WTC11 (cell line): Measurements from ENCODE around the gene NECTIN1. TPM values are rescaled to one million over a fixed set of nuclear protein-coding genes. Genes with fewer than 3 reads are reported as not detected.

Experiments
- ATAC-seq: fragments of 200-7000 bp; cut with Tn5 transposase; 2 replicates; pipeline ENCODE4 v1.10.0; 2021; ENCODE audit warnings: mild to moderate bottlenecking, moderate library complexity
- CTCF ChIA-PET: fragments of 300-600 bp; sonication (Branson Sonifier 250); formaldehyde crosslinking; loops from one replicate; lab custom pipeline; 2021; ENCODE audit warnings: antibody characterized with exemption; lab: Charles Lee
- POLR2A ChIA-PET: fragments of 350-600 bp; sonication (Branson Sonifier 250); formaldehyde crosslinking; loops from one replicate; lab custom pipeline; 2021; ENCODE audit warnings: antibody characterized with exemption; lab: Charles Lee
- DNase-seq: peaks from one replicate; pipeline ENCODE4 v3.0.0; 2021; ENCODE audit warnings: low spot score
- H3K27ac Mint-ChIP-seq: 2 replicates; pipeline ENCODE4 v1.8.0; 2021; ENCODE audit warnings: mixed read lengths
- H3K27me3 Mint-ChIP-seq: 2 replicates; pipeline ENCODE4 v1.8.0; 2021; ENCODE audit warnings: low read depth, mild to moderate bottlenecking, moderate library complexity, mixed read lengths
- H3K36me3 Mint-ChIP-seq: 2 replicates; pipeline ENCODE4 v1.8.0; 2021; ENCODE audit warnings: mixed read lengths
- H3K4me1 Mint-ChIP-seq: 2 replicates; pipeline ENCODE4 v1.8.0; 2022; ENCODE audit warnings: mixed read lengths
- H3K4me3 Mint-ChIP-seq: 2 replicates; pipeline ENCODE4 v1.8.0; 2021; ENCODE audit warnings: mild to moderate bottlenecking, moderate library complexity, mixed read lengths
- H3K9me3 Mint-ChIP-seq: 2 replicates; pipeline ENCODE4 v1.8.0; 2021; ENCODE audit warnings: mixed read lengths
- AFF4 ChIP-seq: sonication (generic); formaldehyde crosslinking; IDR thresholded peaks from 2 replicates; pipeline ENCODE4 v1.8.1; 2023; ENCODE audit warnings: mild to moderate bottlenecking, missing genetic modification reagents, borderline replicate concordance
- ESRRA ChIP-seq: sonication (generic); formaldehyde crosslinking; IDR thresholded peaks from 2 replicates; pipeline ENCODE4 v1.8.1; 2022; ENCODE audit warnings: mild to moderate bottlenecking, missing genetic modification reagents, borderline replicate concordance
- FOXP1 ChIP-seq: sonication (generic); formaldehyde crosslinking; IDR thresholded peaks from 2 replicates; pipeline ENCODE4 v1.8.0; 2022; ENCODE audit warnings: missing genetic modification reagents, mild to moderate bottlenecking, moderate library complexity, borderline replicate concordance
- HMGA2 ChIP-seq: fragments of 250-450 bp; sonication (Bioruptor Pico); IDR thresholded peaks from 2 replicates; pipeline ENCODE4 v1.4.0; 2021; ENCODE audit warnings: mild to moderate bottlenecking, moderate library complexity
- MXD4 ChIP-seq: fragments of 250-450 bp; sonication (Bioruptor Pico); IDR thresholded peaks from 2 replicates; pipeline ENCODE4 v1.8.0; 2021; ENCODE audit warnings: mild to moderate bottlenecking, moderate library complexity, borderline replicate concordance
- MYBL2 ChIP-seq: sonication (generic); formaldehyde crosslinking; IDR thresholded peaks from 2 replicates; pipeline ENCODE4 v1.8.1; 2023; ENCODE audit warnings: mild to moderate bottlenecking, moderate library complexity, missing genetic modification reagents
- NR2C2 ChIP-seq: sonication (generic); formaldehyde crosslinking; IDR thresholded peaks from 2 replicates; pipeline ENCODE4 v1.8.0; 2022; ENCODE audit warnings: mild to moderate bottlenecking, missing genetic modification reagents
- OVOL2 ChIP-seq: fragments of 250-450 bp; sonication (Bioruptor Pico); IDR thresholded peaks from 2 replicates; pipeline ENCODE4 v1.9.0; 2021; ENCODE audit warnings: mild to moderate bottlenecking, borderline replicate concordance
- PRRX2 ChIP-seq: fragments of 250-450 bp; sonication (Bioruptor Pico); IDR thresholded peaks from 2 replicates; pipeline ENCODE4 v1.8.0; 2021; ENCODE audit warnings: mild to moderate bottlenecking
- SMAD3 ChIP-seq: sonication (generic); formaldehyde crosslinking; IDR thresholded peaks from 2 replicates; pipeline ENCODE4 v1.8.0; 2022; ENCODE audit warnings: missing genetic modification reagents, mild to moderate bottlenecking, borderline replicate concordance
- SOX15 ChIP-seq: fragments of 250-450 bp; sonication (Bioruptor Pico); IDR thresholded peaks from 2 replicates; pipeline ENCODE4 v1.9.0; 2021; ENCODE audit warnings: mild to moderate bottlenecking
- TCF7 ChIP-seq: sonication (generic); formaldehyde crosslinking; IDR thresholded peaks from 2 replicates; pipeline ENCODE4 v1.8.0; 2022; ENCODE audit warnings: mild to moderate bottlenecking, low read depth, missing genetic modification reagents, moderate library complexity
- TEAD4 ChIP-seq: sonication (generic); formaldehyde crosslinking; IDR thresholded peaks from 2 replicates; pipeline ENCODE4 v1.8.0; 2022; ENCODE audit warnings: mild to moderate bottlenecking, missing genetic modification reagents
- TP53 ChIP-seq: sonication (generic); formaldehyde crosslinking; IDR thresholded peaks from 2 replicates; pipeline ENCODE4 v1.8.1; 2023; ENCODE audit warnings: mild to moderate bottlenecking, missing genetic modification reagents
- ZBTB43 ChIP-seq: sonication (generic); formaldehyde crosslinking; IDR thresholded peaks from 2 replicates; pipeline ENCODE4 v1.8.1; 2023; ENCODE audit warnings: mild to moderate bottlenecking, missing genetic modification reagents
- ZNF121 ChIP-seq: sonication (generic); formaldehyde crosslinking; IDR thresholded peaks from 2 replicates; pipeline ENCODE4 v1.8.0; 2023; ENCODE audit warnings: missing genetic modification reagents
- ZNF138 ChIP-seq: sonication (generic); formaldehyde crosslinking; conservative IDR thresholded peaks from 2 replicates; pipeline ENCODE4 v1.8.1; 2022; ENCODE audit warnings: mild to moderate bottlenecking, moderate library complexity, missing genetic modification reagents
- ZNF317 ChIP-seq: sonication (generic); formaldehyde crosslinking; IDR thresholded peaks from 2 replicates; pipeline ENCODE4 v1.8.1; 2023; ENCODE audit warnings: low read depth, mild to moderate bottlenecking, moderate library complexity, missing genetic modification reagents, borderline replicate concordance
- ZNF425 ChIP-seq: fragments of 250-450 bp; sonication (Bioruptor Pico); conservative IDR thresholded peaks from 2 replicates; pipeline ENCODE4 v1.9.0; 2021; ENCODE audit warnings: mild to moderate bottlenecking
- total RNA-seq: library from RNA; stranded (reverse); gene quantifications from 3 replicates; pipeline ENCODE4 v1.2.3, GENCODE V29; 2021
- TF ChIP-seq, protein P1 (sequence below): fragments of 250-450 bp; sonication (Bioruptor Pico); IDR thresholded peaks from 2 replicates; pipeline ENCODE4 v2.1.2; 2022; ENCODE audit warnings: mild to moderate bottlenecking, moderate library complexity
- TF ChIP-seq, protein P2 (sequence below): sonication (generic); formaldehyde crosslinking; IDR thresholded peaks from 2 replicates; pipeline ENCODE4 v1.8.1; 2022; ENCODE audit warnings: missing genetic modification reagents, borderline replicate concordance

The NECTIN1 gene
- total RNA-seq, 1 experiment from 2014 or later: 86.2 TPM

DNA sequence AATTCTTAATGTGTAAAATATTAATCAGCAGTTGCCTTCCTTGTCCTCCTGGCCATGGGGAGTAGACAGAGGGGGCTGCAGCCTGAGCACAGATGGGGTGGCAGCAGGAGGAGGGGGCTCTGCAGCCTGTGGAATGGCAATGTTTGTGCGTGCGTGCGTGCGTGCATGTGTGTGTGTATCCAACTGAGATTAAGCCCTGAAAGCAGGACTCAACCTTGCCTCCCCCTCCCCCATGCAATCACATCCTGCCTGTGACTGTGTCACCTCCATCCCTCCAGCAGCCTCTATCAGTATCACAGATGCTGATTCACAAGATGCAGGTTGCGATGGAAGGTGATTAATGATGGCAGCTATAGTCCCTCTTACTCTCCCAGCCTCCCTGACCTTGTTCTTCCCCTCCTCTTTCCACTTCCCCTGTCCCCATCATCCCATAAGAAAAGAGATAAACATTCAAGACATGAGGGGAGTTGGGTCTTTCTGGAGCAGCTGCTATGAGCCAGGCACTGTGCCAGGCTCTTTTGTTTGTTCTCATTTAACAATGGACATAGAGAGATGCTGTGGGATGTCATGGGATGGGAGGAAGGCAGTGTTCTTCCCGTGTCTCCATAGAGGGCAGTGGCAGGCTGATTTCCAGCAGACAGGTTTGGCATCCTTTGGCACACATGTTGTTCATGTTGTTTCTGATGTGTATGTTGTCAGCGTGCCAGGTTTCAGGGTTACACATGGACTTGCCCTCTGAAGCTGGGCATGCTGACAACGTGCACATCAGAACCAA is 43.8 kb upstream of the NECTIN1 start:
- H3K36me3 Mint-ChIP-seq: no peaks in the 10 kb centered on the region
- no peak for DNase-seq

DNA sequence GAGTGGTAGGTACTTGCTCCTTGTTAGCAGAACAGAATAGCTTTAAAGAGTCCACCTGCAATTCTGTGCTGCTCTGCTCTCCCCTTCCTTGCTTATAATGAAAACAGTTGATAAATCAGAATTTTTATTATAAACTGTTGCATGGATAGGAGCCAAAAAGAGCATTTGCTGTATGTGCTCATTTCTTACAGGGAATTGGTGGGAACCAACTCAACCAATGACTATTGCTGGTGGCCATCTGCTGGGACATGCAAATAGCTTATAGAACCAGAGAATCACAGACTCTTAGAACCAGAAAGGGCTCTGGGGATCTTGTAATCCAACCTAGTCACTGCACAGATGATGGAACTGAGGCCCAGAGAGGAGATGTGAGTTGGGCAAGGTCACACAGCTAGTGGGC is 43.1 kb upstream of the NECTIN1 start:
- TF ChIP-seq ZNF317 (no peak), MXD4 (CRISPR knock-in tag) (no peak), ZNF425 (CRISPR knock-in tag) (no peak), NR2C2 (no peak), FOXP1 (CRISPR knock-in tag) (no peak), TCF7 (CRISPR knock-in tag) (no peak), TEAD4 (CRISPR knock-in tag) (no peak), ZNF121 (CRISPR knock-in tag) (no peak)
- H3K9me3 Mint-ChIP-seq: peaks cover 9% of the 10 kb centered on the region
- no peaks in the 10 kb centered on the region for H3K36me3 Mint-ChIP-seq
- H3K27ac Mint-ChIP-seq: no peak overlapping the region
- ChIA-PET POLR2A (no interaction called here), CTCF (no interaction called here)
- peaks cover 3% of the 10 kb centered on the region; the same call in 1 of the 2 replicates for H3K4me1 Mint-ChIP-seq
- no peak for ATAC-seq
- H3K4me3 Mint-ChIP-seq: no peak overlapping the region
- no peak for DNase-seq
- H3K27me3 Mint-ChIP-seq: peaks cover 11% of the 10 kb centered on the region

More for the DNA sequence above, 43.8 kb upstream of the NECTIN1 start:
- Mint-ChIP-seq H3K4me3 (no peak overlapping the region), H3K9me3 (peaks cover 4% of the 10 kb centered on the region), H3K27me3 (peaks cover 11% of the 10 kb centered on the region), H3K27ac (no peak overlapping the region), H3K4me1 (peaks cover 3% of the 10 kb centered on the region; the same call in 1 of the 2 replicates)
- ATAC-seq: no peak
- POLR2A ChIA-PET: no interaction called here
- TF ChIP-seq, protein P1, sequence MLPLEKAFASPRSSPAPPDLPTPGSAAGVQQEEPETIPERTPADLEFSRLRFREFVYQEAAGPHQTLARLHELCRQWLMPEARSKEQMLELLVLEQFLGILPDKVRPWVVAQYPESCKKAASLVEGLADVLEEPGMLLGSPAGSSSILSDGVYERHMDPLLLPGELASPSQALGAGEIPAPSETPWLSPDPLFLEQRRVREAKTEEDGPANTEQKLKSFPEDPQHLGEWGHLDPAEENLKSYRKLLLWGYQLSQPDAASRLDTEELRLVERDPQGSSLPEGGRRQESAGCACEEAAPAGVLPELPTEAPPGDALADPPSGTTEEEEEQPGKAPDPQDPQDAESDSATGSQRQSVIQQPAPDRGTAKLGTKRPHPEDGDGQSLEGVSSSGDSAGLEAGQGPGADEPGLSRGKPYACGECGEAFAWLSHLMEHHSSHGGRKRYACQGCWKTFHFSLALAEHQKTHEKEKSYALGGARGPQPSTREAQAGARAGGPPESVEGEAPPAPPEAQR: no peak
- TF ChIP-seq TP53 (no peak), OVOL2 (CRISPR knock-in tag) (no peak)
- CTCF ChIA-PET: interaction anchor here (0.8 to 1.0 kb wide), 2 partner anchors 10 to 66 kb away, joined by 3 read pairs; no protein-coding TSS in a partner anchor

DNA sequence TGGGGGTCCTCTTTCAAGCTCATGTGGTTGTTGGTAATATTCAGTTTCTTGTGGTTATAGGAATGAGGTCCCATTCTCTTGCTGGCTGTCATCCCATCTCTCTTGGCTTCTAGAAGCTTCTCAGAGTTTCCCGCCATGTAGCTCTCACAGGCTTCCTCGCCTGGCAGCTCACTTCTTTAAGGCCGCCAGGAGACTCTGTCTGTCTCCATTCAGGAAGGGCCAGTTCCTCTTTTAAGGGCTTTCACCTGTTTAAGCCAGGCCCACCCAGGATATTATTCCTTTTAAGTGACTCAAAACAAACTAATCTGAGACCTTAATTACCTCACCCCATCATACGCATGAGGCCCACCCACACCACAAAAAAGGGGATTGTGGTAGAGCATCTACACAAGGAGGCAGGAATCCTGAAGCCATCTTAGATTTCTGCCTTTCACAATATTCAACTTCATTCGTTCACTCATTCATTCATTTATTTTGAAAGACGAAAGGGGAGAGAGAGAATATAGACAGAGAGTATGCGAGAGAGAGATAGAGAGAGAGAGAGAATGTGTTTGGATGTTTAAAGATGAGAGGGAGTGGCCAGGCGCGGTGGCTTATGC is 42.3 kb upstream of the NECTIN1 start:
- ATAC-seq: no peak
- Mint-ChIP-seq H3K9me3 (peaks cover 14% of the 10 kb centered on the region), H3K27me3 (peaks cover 11% of the 10 kb centered on the region), H3K36me3 (no peaks in the 10 kb centered on the region), H3K4me3 (no peak overlapping the region), H3K27ac (no peak overlapping the region), H3K4me1 (peaks cover 3% of the 10 kb centered on the region; the same call in 1 of the 2 replicates)
- no peak for DNase-seq
- ChIA-PET POLR2A (no interaction called here), CTCF (interaction anchor here (1.1 kb wide), 1 partner anchor 309 kb away, joined by 3 read pairs; no protein-coding TSS in a partner anchor)
- TF ChIP-seq PRRX2 (CRISPR knock-in tag) (no peak), AFF4 (no peak), MYBL2 (CRISPR knock-in tag) (no peak), ZNF138 (CRISPR knock-in tag) (no peak), ESRRA (CRISPR knock-in tag) (no peak), SMAD3 (no peak), HMGA2 (CRISPR knock-in tag) (no peak), ZBTB43 (CRISPR knock-in tag) (no peak), SOX15 (CRISPR knock-in tag) (no peak)
- TF ChIP-seq, protein P2, sequence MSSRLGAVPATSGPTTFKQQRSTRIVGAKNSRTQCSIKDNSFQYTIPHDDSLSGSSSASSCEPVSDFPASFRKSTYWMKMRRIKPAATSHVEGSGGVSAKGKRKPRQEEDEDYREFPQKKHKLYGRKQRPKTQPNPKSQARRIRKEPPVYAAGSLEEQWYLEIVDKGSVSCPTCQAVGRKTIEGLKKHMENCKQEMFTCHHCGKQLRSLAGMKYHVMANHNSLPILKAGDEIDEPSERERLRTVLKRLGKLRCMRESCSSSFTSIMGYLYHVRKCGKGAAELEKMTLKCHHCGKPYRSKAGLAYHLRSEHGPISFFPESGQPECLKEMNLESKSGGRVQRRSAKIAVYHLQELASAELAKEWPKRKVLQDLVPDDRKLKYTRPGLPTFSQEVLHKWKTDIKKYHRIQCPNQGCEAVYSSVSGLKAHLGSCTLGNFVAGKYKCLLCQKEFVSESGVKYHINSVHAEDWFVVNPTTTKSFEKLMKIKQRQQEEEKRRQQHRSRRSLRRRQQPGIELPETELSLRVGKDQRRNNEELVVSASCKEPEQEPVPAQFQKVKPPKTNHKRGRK (CRISPR knock-in tag): no peak
